A673 (cell line): ENCODE data around the gene AGA.

Experiments
- EZH2 ChIP-seq: fragments of 200-600 bp; sonication (generic); IDR thresholded peaks from 2 replicates; pipeline ENCODE4 v1.6.1; 2017; ENCODE audit warnings: borderline replicate concordance, low read depth, mild to moderate bottlenecking, mixed read lengths, antibody characterized with exemption, low read length; ENCODE audit not compliant: poor library complexity, severe bottlenecking
- TF ChIP-seq, protein P1 (sequence below): fragments of 300-800, 200-600 bp; sonication (generic); conservative IDR thresholded peaks from 2 replicates; pipeline ENCODE4 v1.5.1; 2017; ENCODE audit warnings: low read depth, mild to moderate bottlenecking, antibody characterized with exemption, low read length, moderate library complexity, mixed read lengths

DNA sequence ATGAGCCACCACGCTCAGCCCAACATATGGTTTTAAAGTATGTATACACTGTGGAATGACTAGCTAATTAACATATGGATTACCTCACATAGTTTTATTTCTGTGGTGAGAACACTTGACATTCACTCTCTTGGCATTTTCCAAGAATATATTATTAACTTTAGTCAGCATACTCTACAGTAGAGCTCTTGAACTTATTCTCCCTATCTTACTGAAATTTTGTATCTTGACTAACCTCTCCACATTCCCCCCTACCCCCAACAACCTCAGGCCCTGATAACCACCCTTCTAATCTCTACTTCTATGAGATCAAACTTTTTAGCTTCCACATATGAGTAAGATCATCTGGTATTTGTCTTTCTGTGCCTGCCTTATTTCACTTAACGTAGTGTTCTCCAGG is 38.6 kb upstream of the AGA start:
- TF ChIP-seq, protein P1, sequence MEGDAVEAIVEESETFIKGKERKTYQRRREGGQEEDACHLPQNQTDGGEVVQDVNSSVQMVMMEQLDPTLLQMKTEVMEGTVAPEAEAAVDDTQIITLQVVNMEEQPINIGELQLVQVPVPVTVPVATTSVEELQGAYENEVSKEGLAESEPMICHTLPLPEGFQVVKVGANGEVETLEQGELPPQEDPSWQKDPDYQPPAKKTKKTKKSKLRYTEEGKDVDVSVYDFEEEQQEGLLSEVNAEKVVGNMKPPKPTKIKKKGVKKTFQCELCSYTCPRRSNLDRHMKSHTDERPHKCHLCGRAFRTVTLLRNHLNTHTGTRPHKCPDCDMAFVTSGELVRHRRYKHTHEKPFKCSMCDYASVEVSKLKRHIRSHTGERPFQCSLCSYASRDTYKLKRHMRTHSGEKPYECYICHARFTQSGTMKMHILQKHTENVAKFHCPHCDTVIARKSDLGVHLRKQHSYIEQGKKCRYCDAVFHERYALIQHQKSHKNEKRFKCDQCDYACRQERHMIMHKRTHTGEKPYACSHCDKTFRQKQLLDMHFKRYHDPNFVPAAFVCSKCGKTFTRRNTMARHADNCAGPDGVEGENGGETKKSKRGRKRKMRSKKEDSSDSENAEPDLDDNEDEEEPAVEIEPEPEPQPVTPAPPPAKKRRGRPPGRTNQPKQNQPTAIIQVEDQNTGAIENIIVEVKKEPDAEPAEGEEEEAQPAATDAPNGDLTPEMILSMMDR = no peak
- no peak for TF ChIP-seq EZH2
